ENCODE measurements around the gene ANKMY1. TPM values are rescaled to one million over a fixed set of nuclear protein-coding genes. Genes with fewer than 3 reads are reported as not detected.

The ANKMY1 gene
- total and polyA plus RNA-seq, 2 of the 13 experiments (the other 11 are each of a cell fraction or from before 2014, with no cell fraction given), result 11.7 to 18.8 TPM

GRCh38 chr2:240604291-240604938, 46.6 kb upstream of the ANKMY1 start (continued):
- TF ChIP-seq THAP7 (CRISPR knock-in tag; IDR thresholded peaks at IDR 0.05) (peak; percentile 71), MIER2 (CRISPR knock-in tag; IDR thresholded peaks at IDR 0.05) (peak; percentile 90), ZNF614 (CRISPR knock-in tag; IDR thresholded peaks at IDR 0.05; ENCODE audit: borderline replicate concordance) (0 out of 2 replicates have a peak, but pooled peaks have one; percentile 47), SRSF9 (IDR thresholded peaks at IDR 0.05; ENCODE audit: borderline replicate concordance, insufficient read depth, low read depth, low read length, poor library complexity, severe bottlenecking) (no peak), NCOR1 (IDR thresholded peaks at IDR 0.05; ENCODE audit: borderline replicate concordance, low read length) (peak; percentile 69; the same call in 1 of the 2 replicates), ZBTB25 (CRISPR knock-in tag; IDR thresholded peaks at IDR 0.05) (0 out of 2 replicates have a peak, but pooled peaks have one; percentile 46), DDIT3 (CRISPR knock-in tag; IDR thresholded peaks at IDR 0.05) (no peak), PLSCR1 (CRISPR knock-in tag; IDR thresholded peaks at IDR 0.05; ENCODE audit: borderline replicate concordance) (no peak), U2AF2 (IDR thresholded peaks at IDR 0.05; ENCODE audit: low read depth, low read length) (0 out of 2 replicates have a peak, but pooled peaks have one; percentile 40), HOXD1 (CRISPR knock-in tag; IDR thresholded peaks at IDR 0.05) (no peak), ADNP (CRISPR knock-in tag; IDR thresholded peaks at IDR 0.05) (no peak), ZNF512 (CRISPR knock-in tag; IDR thresholded peaks at IDR 0.05) (no peak), IKZF5 (CRISPR knock-in tag; IDR thresholded peaks at IDR 0.05) (peak; percentile 91), PTBP1 (IDR thresholded peaks at IDR 0.05; ENCODE audit: low read depth, low read length, poor library complexity, severe bottlenecking) (no peak), LCORL (IDR thresholded peaks at IDR 0.05) (peak; percentile 91), LCORL (CRISPR knock-in tag; IDR thresholded peaks at IDR 0.05) (peak; percentile 58; the same call in 1 of the 2 replicates), BRD4 (CRISPR knock-in tag; IDR thresholded peaks at IDR 0.05) (no peak), ZNF205 (CRISPR knock-in tag; IDR thresholded peaks at IDR 0.05) (peak; percentile 82), CHD4 (IDR thresholded peaks at IDR 0.05; ENCODE audit: borderline replicate concordance, low read length) (peak; percentile 79; the same call in 1 of the 2 replicates), IRF1 (CRISPR knock-in tag; IDR thresholded peaks at IDR 0.05; ENCODE audit: low read depth) (no peak), ZNF598 (CRISPR knock-in tag; IDR thresholded peaks at IDR 0.05; ENCODE audit: borderline replicate concordance) (0 out of 2 replicates have a peak, but pooled peaks have one; percentile 64), ZNF879 (CRISPR knock-in tag; IDR thresholded peaks at IDR 0.05) (no peak), POGZ (CRISPR knock-in tag; IDR thresholded peaks at IDR 0.05) (peak; percentile 82)

All from HepG2 (cell line).